Putamen (tissue), 1 donor: ENCODE results near the gene TIMP4.

Experiments used
- DNase-seq: peaks from one replicate; pipeline ENCODE4 v3.0.0-alpha.2; 2016; ENCODE audit warnings: low spot score

TIMP4 gene

DNA sequence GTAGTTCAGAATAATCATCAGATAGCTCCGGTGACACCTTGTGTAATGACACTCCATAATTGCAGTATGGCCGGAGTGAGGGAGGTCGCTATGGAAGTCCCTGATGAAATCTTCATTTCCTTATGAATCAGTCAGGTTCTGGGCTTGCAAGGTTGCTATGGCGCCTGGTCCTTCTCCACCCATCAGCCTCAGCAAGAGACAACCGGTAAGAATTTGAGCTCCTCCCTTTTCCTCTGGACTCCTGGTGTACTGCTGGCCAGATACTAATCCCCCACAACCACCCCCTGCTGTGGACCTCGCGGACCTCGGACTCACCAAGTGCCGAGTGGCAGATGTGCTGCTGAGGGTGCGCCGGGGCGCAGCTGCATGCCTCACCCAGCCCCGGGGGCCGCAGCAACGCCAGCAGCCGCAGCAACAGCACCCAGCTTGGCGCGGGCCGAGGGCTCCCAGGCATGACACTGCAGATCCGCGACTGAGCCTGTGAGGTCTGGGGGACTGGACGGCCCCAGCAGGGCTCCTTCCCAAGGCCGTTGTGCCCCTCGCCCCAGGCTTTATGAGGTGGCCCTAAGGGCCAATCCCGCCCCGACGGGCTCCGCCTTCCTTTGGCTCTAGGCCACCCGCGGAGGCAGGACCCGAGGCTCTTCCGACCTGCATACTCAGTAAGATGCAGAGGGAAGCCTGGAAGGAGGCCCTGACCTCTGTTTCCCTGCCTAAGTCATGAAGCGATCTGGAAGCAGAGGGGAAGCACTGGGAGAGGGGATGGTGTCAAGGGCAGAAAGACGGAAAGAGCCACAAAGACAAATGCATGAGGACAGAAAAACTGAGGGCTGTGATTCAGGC lies at the start of gene TIMP4:
Gene TIMP4 (minus strand): TSS at position 526 of the 840 bp plus-strand sequence. CDS start 72 bp downstream, at position 454.
- DNase-seq, result no peak

GRCh38 chr3:12205171-12205570 lies 46.5 kb upstream of the TIMP4 start:
- DNase-seq, result no peak

DNA sequence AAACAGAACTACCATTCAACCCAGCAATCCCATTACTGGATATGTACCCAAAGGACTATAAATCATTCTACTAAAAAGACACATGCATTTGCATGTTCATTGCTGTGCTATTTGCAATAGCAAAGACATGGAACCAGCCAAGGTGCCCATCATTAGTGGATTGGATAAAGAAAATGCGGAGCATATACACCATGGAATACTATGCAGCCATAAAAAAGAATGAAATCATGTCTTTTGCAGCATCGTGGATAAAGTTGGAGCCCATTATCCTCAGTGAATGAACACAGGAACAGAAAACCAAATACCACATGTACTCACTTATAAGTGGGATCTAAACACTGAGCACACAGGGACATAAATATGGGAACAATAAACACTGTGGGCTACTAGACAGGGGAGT lies 43.1 kb upstream of the TIMP4 start:
- no peak for DNase-seq

GRCh38 chr3:12198301-12198700 lies 39.6 kb upstream of the TIMP4 start:
- no peak for DNase-seq

DNA sequence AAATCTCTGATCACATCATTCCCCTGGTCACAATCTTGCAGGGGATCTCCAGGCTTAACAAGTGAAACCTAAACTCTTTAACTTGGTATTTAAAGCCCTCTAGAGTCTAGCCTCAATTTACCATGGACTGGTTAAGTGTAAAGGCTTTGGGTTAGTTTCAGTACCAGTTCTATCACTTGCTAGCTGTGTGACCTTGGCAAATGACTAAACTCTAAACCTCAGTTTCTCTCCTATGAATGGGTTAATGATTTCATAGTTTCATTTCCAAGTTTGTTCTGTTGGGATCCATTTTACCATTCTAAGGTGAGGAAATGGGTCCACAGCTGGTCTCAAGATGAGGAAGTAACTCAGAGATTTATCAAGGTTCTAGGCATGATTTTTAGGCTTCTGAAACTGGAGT lies 38.8 kb upstream of the TIMP4 start:
- DNase-seq, result no peak

DNA sequence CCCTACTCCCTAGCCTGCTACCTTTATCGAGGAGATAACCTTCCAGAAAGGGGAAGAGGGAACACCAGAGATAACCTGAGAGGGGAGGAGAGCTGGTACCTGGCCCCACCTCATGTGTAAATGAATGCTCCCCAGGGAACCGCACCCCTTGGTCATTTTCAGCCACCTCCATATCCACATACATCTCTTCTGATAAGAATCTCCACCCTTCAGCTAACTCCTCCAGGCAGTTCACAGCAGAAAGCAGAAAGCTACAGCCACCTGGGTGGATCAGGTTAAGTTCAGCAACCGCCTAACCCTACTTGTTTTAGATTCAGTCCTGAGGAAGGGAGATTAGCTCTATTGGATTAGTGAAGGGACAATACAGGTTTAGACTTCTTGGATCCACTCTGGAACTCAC lies 38.0 kb upstream of the TIMP4 start:
- DNase-seq, result no peak

DNA sequence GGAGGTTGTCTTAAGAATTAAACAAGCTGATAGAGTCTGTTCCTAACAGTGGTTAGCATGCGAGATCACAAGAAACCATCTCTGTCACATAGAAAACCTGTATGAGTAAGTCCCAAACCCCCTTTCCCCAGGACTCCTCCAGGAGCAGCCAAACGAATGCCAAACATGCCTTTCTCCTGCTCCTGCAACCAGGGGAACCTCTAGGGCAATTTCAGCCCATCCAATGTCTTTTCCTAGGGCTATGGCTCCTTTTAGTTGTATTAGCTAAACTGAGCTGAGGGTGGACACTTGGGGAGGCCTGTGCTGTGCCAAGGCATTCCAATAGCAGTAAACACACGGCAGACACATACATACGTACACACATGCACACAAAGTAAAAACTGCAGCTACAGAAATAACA lies 36.5 kb upstream of the TIMP4 start:
- DNase-seq, result no peak

- DNase-seq, result no peak
These were observed 36.0 kb upstream of the TIMP4 start for GRCh38 chr3:12194669-12195161.

DNA sequence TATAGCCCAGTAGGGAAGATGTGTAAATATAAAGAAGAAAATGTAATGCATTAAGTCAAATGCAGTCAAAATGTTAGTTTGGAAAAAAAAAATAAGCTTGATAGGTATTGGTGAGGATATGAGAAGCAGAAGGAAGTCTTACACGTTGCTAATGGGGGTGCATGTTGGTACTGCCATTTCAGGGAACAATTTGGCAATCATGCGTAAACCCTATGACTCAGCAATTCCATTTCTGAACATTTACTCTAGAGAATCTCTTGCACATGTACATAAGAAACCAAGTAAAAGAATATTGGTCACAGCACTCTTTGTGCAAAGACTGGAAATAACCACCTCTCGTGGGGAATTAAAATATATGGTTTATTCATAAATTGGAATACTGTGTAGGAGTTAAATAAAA lies 35.5 kb upstream of the TIMP4 start:
- peak; percentile 47 for DNase-seq

DNA sequence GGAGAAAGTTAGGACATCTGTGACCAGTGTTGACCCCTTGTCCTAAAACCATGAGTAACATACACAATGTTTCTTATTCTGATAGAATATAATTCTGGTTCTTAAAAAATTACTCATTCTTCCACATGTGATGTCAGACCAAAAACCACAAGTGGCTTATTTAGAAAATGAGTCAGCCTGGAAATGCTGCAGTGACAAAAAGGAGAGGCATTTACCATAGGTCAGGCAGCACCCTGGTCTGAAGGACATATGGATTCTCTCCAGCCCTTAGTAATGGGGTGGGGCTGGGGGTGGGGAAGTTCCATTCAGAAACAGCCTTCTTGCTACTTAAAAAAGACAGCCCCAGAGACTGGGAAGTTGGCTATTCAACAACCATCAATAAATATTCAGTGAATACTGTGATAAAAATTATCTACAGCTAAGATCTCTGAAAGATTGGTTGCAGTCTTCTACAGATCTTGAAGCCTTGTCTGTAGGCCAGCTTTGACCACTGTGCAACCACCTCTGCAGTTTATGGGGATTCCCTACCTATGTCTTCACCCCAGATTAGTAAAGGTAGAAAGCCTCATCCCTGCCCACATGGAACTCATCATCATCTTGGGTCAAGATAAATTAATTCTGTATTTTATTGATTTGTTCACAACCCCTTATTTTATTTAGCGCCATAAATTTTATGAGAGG lies 34.9 kb upstream of the TIMP4 start:
- DNase-seq, result no peak

GRCh38 chr3:12192655-12193484 lies 34.2 kb upstream of the TIMP4 start:
- DNase-seq, result no peak

DNA sequence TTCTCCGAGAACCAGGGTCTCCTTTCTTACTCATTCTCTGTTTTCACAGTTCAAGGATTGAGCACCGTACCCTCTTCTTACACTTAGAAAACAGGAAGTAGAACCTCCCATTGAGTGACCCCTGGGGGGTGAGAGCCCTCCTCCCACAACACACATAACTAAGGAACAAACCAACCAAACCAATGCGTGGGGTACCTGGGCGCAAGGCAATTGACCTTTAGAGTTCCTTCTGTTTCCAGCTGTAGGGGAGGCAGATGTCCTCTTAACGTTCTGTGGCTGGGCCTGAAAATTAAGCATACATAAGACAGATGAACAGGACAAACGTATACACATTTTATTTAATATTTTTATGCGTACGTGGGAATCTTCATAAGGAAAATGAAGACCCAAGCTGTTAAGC lies 33.5 kb upstream of the TIMP4 start:
- DNase-seq, result no peak

DNA sequence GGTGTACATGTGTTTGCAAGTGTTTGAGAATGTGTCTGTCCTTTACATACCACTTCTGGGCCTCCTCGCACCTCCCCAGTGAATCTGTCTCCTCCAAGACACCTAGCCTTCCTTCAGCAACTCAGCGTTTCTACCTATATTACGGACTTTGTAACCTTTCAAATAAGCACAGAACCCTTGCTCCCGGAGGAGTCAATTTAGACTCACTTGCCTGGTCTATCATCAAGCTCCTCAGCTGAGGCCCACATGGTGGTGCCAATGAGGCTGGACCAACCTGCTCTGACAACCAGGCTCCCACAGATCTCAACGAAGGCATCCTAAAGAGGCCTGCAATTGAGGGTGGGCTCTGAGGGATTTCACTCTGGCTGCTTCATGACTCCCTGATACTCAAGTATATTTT lies 32.8 kb upstream of the TIMP4 start:
- DNase-seq, result no peak

- no peak for DNase-seq
These were observed 32.1 kb upstream of the TIMP4 start for GRCh38 chr3:12190832-12191231.

DNA sequence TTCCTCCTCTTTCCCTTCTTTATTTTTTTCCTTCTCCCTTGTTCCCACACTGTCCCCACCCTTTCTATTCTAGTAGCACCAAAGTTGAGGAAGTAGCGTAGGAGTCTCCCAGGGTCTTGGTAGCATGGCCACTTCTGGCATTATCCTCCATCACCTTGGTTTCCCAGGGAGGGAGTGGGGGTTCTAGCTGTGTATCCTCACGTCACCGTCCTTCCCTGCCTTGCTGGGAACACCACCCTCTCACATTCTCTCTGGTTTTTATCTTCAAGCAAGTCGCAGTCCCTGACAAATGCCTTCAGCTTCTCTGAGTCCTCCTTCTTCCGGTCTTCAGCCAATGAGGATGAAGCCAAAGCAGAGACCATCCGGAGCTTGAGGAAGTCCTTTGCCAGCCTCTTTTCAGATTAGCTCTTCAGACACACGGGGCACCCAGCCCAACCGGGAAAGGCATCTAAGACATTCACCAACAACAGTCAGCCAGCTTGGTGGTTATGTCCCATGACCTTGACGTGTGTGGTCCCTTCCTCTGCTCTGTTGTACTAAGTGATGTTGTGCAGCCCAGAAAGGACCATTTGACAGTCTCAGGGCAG lies 31.6 kb upstream of the TIMP4 start:
- no peak for DNase-seq

GRCh38 chr3:12188681-12189287 lies 30.1 kb upstream of the TIMP4 start:
- DNase-seq, result no peak

GRCh38 chr3:12188328-12188648 lies 29.6 kb upstream of the TIMP4 start:
- no peak for DNase-seq

DNA sequence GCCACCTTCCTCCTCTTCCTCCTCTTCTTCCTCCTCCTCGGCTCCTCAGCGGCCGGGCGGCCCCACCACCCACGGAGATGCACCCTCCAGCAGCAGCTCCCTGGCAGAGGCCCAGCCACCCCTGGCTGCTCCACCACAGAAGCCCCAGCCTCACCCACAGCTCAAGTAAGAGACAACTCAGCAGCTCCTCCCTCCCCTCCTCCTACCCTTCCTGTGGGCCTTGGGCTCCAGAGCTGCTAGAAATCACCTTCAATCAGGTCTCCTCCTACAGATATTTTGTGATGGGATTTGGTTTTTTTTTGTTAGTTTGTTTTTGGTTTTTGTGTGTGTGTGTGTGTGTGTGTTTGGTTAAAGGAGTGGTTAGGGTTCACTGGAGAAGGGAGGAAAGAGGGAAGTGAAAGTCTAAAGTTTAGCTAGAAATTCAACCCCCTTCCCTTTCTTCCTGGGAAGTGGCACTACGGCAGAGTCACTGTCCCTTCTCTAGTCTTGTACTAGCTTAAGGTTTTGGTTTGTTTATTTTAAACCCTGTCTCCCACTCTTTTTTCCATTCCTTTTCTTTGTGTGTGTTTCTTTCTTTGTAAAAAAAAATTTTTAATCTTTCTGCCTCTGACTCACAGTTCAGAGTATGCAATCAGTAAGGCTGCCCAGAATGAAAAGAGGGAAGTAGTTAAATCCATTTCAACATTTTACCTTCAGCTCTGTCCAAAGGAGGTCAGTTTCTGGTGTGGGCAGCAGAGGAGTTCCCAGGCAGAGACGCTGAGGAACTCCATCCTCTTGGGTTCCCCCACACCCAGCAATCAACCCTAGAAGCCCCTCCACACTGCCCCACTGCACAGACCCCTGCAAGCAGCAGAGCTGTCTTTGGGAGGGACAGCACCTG lies 29.0 kb upstream of the TIMP4 start:
- DNase-seq, result peak; percentile 27

DNA sequence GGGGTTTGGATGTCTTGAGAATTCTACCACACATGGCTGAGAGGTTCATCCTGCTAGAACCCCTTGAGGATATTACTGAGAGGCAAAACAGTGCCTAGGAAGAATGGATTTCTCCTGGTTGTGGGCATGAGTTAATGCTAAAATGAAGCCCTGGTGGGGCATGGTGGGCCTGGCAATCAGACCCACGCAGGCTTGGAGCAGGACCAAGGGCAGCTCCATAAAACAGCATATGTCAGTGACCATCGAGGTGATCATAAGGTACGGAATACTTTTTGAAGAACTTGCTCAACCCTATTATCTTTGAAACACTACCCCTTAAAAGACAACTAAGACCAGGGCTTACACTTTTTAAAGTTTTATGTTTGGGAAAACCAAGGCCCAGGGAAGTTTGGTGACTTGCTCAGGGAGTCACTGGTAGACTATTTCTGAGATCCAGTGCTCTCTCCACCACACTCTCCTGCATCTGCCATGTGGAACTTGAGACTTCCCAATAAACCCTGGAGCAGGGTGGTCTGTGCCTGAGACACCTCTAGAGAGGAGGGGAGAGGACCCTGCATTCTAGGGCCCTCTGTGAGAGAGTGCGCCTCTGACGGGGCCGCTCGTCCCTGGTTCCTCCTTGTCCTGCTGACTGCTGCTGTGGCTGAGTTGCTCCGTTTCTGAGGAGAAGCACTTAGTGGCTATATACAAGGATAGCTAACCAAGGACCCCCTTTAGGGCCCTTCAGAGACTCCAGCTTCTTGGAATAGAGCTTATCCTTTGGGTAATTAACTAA lies 28.0 kb upstream of the TIMP4 start:
- no peak for DNase-seq

GRCh38 chr3:12186046-12186445 lies 27.3 kb upstream of the TIMP4 start:
- DNase-seq, result no peak
